ENCODE results near the gene EARS2. TPM values are rescaled to one million over a fixed set of nuclear protein-coding genes. Genes with fewer than 3 reads are reported as not detected.

EARS2 gene
- polyA plus RNA-seq, 1 of the 3 experiments (the other 2 are of a cell fraction), result 23.2 TPM

DNA sequence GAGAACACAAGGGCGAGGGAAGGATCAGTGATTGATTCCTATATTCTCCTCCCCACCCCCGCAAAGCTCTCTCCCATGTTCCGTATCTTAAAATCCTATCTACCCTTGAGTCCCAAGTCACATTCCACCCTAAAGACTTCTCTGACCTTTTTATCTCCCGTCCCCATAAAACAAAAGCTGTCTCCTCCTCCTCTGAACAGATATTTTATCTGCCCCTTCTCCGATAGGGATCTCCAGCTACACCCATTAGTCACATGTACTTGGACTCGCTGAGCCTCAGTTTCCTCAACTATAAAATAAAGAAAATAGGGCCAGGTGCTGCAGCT is 59.6 kb downstream of the EARS2 start:
- Histone ChIP-seq H4K20me1 (ENCODE audit: insufficient read depth) (peaks cover 54% of the 10 kb centered on the region), H3F3A (replicated peaks; ENCODE audit: insufficient read depth) (no peaks in the 10 kb centered on the region), H3K9me2 (no peaks in the 10 kb centered on the region), H2AFZ (ENCODE audit: low read depth) (no peak overlapping the region), H3K79me2 (ENCODE audit: insufficient read depth) (peaks cover 63% of the 10 kb centered on the region), H3K9me3 (no peaks in the 10 kb centered on the region), H3K27ac (ENCODE audit: low read depth in 2 of 2, low read length in 1 of 2) (no peak overlapping the region), H3K36me3 (replicated peaks in 1 of 2; ENCODE audit: control insufficient read depth in 1 of 2, insufficient read depth in 2 of 2, low read length in 1 of 2) (peaks cover 8 to 22% of the 10 kb centered on the region in 2 experiments), H3K27me3 (ENCODE audit: insufficient read depth) (no peaks in the 10 kb centered on the region), H3K4me1 (ENCODE audit: control insufficient read depth in 1 of 2, insufficient read depth in 2 of 2, low read depth in 1 of 2, low read length in 1 of 2) (peaks cover 1 to 5% of the 10 kb centered on the region in 2 experiments; a peak in 1 of 4 replicates), H3K9ac (no peak overlapping the region), H3K4me3 (ENCODE audit: low read depth in 2 of 2, low read length in 1 of 2) (no peak overlapping the region), H3K4me2 (no peak overlapping the region)
- WGBS (ENCODE audit: low lambda C conversion rate), result 93% methylated on average over 6 of the region's 6 CpGs
- no peak for DNase-seq
- ChIA-PET POLR2A (no interaction called here), CTCF (interaction anchor here (0.6 to 1.0 kb wide), 3 partner anchors 11 to 1422 kb away, joined by 3 to 4 read pairs (median 4); no protein-coding TSS in a partner anchor)
- TF ChIP-seq, protein P1, sequence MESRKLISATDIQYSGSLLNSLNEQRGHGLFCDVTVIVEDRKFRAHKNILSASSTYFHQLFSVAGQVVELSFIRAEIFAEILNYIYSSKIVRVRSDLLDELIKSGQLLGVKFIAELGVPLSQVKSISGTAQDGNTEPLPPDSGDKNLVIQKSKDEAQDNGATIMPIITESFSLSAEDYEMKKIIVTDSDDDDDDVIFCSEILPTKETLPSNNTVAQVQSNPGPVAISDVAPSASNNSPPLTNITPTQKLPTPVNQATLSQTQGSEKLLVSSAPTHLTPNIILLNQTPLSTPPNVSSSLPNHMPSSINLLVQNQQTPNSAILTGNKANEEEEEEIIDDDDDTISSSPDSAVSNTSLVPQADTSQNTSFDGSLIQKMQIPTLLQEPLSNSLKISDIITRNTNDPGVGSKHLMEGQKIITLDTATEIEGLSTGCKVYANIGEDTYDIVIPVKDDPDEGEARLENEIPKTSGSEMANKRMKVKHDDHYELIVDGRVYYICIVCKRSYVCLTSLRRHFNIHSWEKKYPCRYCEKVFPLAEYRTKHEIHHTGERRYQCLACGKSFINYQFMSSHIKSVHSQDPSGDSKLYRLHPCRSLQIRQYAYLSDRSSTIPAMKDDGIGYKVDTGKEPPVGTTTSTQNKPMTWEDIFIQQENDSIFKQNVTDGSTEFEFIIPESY (IDR thresholded peaks at IDR 0.05; ENCODE audit: borderline replicate concordance, low read depth), result no peak

DNA sequence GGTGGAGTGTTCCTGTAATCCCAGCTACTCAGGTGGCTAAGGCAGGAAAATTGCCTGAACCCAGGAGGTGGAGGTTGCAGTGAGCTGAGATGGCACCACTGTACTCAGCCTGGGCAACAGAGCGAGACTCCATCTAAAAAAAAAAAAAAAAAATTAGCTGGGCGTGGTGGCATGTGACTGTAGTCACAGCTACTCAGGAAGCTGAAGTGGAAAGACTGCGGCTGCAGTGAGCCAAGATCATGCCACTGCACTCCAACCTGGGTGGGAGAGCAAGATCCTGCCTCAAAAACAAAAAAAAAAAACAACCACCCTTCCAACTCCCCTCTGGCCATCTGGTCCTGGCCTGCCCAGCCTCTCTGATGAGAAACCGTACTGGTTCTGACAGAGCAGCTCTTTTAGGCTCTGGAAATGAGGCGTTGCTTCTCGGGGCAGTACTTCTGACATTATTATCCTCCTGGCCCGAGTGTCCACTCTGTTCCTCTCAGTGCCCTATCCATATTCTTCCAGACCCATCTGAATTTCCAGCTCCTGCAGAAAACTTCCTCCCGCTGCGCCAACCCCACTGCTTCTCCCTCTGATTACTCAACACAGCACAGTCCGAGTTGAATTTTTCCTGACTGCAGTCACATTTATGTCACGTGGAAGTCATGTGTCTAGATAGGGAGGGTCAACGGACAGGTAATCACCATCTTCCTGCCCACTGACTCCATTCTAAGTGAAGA is 60.2 kb downstream of the EARS2 start:
- WGBS (ENCODE audit: low lambda C conversion rate), result 73% methylated on average over 12 of the region's 12 CpGs
- Histone ChIP-seq H3K4me2 (no peak overlapping the region), H3F3A (replicated peaks; ENCODE audit: insufficient read depth) (no peaks in the 10 kb centered on the region), H3K79me2 (ENCODE audit: insufficient read depth) (peaks cover 58% of the 10 kb centered on the region), H3K9me2 (no peaks in the 10 kb centered on the region), H3K4me1 (ENCODE audit: control insufficient read depth in 1 of 2, insufficient read depth in 2 of 2, low read depth in 1 of 2, low read length in 1 of 2) (peaks cover 0 to 10% of the 10 kb centered on the region in 2 experiments; a peak in 1 of 4 replicates), H3K27ac (ENCODE audit: low read depth in 2 of 2, low read length in 1 of 2) (peak overlapping the region in 1 of 2 experiments; percentile 22; a peak in 1 of 4 replicates), H3K4me3 (ENCODE audit: low read depth in 2 of 2, low read length in 1 of 2) (no peak overlapping the region), H2AFZ (ENCODE audit: low read depth) (no peak overlapping the region), H3K36me3 (replicated peaks in 1 of 2; ENCODE audit: control insufficient read depth in 1 of 2, insufficient read depth in 2 of 2, low read length in 1 of 2) (peaks cover 11 to 22% of the 10 kb centered on the region in 2 experiments), H4K20me1 (ENCODE audit: insufficient read depth) (peaks cover 54% of the 10 kb centered on the region), H3K9ac (no peak overlapping the region), H3K27me3 (ENCODE audit: insufficient read depth) (no peaks in the 10 kb centered on the region), H3K9me3 (no peaks in the 10 kb centered on the region)
- ChIA-PET CTCF (interaction anchor here (0.7 to 1.0 kb wide), 2 partner anchors 12 to 1421 kb away, joined by 4 read pairs; no protein-coding TSS in a partner anchor), POLR2A (no interaction called here)
- no peak for TF ChIP-seq JUND (IDR thresholded peaks at IDR 0.05)
- TF ChIP-seq, protein P2, sequence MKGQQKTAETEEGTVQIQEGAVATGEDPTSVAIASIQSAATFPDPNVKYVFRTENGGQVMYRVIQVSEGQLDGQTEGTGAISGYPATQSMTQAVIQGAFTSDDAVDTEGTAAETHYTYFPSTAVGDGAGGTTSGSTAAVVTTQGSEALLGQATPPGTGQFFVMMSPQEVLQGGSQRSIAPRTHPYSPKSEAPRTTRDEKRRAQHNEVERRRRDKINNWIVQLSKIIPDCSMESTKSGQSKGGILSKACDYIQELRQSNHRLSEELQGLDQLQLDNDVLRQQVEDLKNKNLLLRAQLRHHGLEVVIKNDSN (IDR thresholded peaks at IDR 0.05; ENCODE audit: borderline replicate concordance, low read depth), result peak; percentile 44; the same call in 1 of the 2 replicates
- no peak for DNase-seq

DNA sequence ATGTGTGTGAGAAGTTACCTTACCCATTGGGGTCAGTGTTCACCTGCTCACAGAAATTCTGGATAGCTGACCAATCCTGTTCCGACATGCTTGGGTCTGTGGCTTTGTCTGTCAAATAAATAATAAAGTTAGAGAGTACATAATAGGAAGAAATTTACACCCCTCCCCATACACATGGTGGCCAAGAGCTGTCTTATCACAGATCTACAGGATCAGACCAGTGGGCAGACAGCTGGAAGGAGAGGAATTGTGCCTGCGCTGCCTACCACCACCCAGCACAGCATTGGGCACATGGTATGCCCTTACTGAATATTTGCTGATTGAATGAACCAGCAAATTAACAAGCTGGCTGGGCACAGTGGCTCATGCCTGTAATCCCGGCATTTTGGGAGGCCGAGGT is 61.5 kb downstream of the EARS2 start:
- Histone ChIP-seq H4K20me1 (ENCODE audit: insufficient read depth) (peaks cover 41% of the 10 kb centered on the region; the same call in 1 of the 2 replicates), H3K27ac (ENCODE audit: low read depth in 2 of 2, low read length in 1 of 2) (no peak overlapping the region), H3K9me2 (no peaks in the 10 kb centered on the region), H3K9me3 (no peaks in the 10 kb centered on the region), H3K4me1 (ENCODE audit: control insufficient read depth in 1 of 2, insufficient read depth in 2 of 2, low read depth in 1 of 2, low read length in 1 of 2) (peaks cover 0 to 10% of the 10 kb centered on the region in 2 experiments; a peak in 1 of 4 replicates), H3K4me3 (ENCODE audit: low read depth in 2 of 2, low read length in 1 of 2) (no peak overlapping the region), H3K79me2 (ENCODE audit: insufficient read depth) (peaks cover 45% of the 10 kb centered on the region), H2AFZ (ENCODE audit: low read depth) (no peak overlapping the region), H3F3A (replicated peaks; ENCODE audit: insufficient read depth) (peaks cover 3% of the 10 kb centered on the region), H3K9ac (no peak overlapping the region), H3K36me3 (replicated peaks in 1 of 2; ENCODE audit: control insufficient read depth in 1 of 2, insufficient read depth in 2 of 2, low read length in 1 of 2) (peaks cover 21 to 22% of the 10 kb centered on the region in 2 experiments), H3K27me3 (ENCODE audit: insufficient read depth) (no peaks in the 10 kb centered on the region), H3K4me2 (no peak overlapping the region)
- ChIA-PET CTCF (no interaction called here), POLR2A (no interaction called here)
- WGBS (ENCODE audit: low lambda C conversion rate), result 89% methylated on average over 4 of the region's 4 CpGs
- TF ChIP-seq, protein P3, sequence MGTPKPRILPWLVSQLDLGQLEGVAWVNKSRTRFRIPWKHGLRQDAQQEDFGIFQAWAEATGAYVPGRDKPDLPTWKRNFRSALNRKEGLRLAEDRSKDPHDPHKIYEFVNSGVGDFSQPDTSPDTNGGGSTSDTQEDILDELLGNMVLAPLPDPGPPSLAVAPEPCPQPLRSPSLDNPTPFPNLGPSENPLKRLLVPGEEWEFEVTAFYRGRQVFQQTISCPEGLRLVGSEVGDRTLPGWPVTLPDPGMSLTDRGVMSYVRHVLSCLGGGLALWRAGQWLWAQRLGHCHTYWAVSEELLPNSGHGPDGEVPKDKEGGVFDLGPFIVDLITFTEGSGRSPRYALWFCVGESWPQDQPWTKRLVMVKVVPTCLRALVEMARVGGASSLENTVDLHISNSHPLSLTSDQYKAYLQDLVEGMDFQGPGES (IDR thresholded peaks at IDR 0.05; ENCODE audit: low read depth, low read length), result no peak
- no peak for TF ChIP-seq EP300 (IDR thresholded peaks at IDR 0.05; ENCODE audit: borderline replicate concordance in 1 of 2, low read depth in 1 of 2, low read length in 1 of 2)
- no peak for TF ChIP-seq TCF12 (IDR thresholded peaks at IDR 0.05)
- TF ChIP-seq FOXJ3 (CRISPR knock-in tag; IDR thresholded peaks at IDR 0.05), result no peak
- TF ChIP-seq ELF1 (IDR thresholded peaks at IDR 0.05), result no peak
- no peak for TF ChIP-seq RAD21 (IDR thresholded peaks at IDR 0.05; ENCODE audit: low read length)
- TF ChIP-seq MEF2A (IDR thresholded peaks at IDR 0.05; ENCODE audit: borderline replicate concordance, low read depth), result no peak
- no peak for TF ChIP-seq FOXM1 (IDR thresholded peaks at IDR 0.05; ENCODE audit: low read depth)
- TF ChIP-seq JUND (IDR thresholded peaks at IDR 0.05), result no peak
- TF ChIP-seq, protein P2 (IDR thresholded peaks at IDR 0.05; ENCODE audit: borderline replicate concordance, low read depth), result no peak
- no peak for TF ChIP-seq POLR2AphosphoS5 (IDR thresholded peaks at IDR 0.05; ENCODE audit: low read depth, low read length)
- no peak for DNase-seq

Measured in SK-N-SH (cell line).